Measurements from ENCODE around the gene SHLD2.
"Not testable (repeated sequence)": the region's sequence is repeated elsewhere in the genome, so short reads cannot be mapped to it uniquely, and the experiment has no call there.

SHLD2 gene

GRCh38 chr10:87094373-87095235 lies at the start of gene SHLD2, which contains the start of gene GLUD1:
Gene SHLD2, plus strand, starts transcription at chr10:87095206. Its CDS starts 56,149 bp downstream, at chr10:87151355.
Gene GLUD1, minus strand, starts transcription at chr10:87094843. Its CDS starts 74 bp downstream, at chr10:87094769.
- no peak for DNase-seq

GRCh38 chr10:87045434-87045938 lies 49.5 kb upstream of the SHLD2 start:
- no peak for DNase-seq

- DNase-seq: no peak
These were observed 41.9 kb upstream of the SHLD2 start for GRCh38 chr10:87053111-87053510.

GRCh38 chr10:87053577-87054181 lies 41.3 kb upstream of the SHLD2 start:
- DNase-seq: no peak

GRCh38 chr10:87054373-87055295 lies 40.4 kb upstream of the SHLD2 start:
- no peak for DNase-seq

GRCh38 chr10:87058171-87058570 lies 36.8 kb upstream of the SHLD2 start:
- no peak for DNase-seq

GRCh38 chr10:87059401-87059800 lies 35.6 kb upstream of the SHLD2 start:
- no peak for DNase-seq

GRCh38 chr10:87060280-87060928 lies 34.6 kb upstream of the SHLD2 start:
- no peak for DNase-seq

GRCh38 chr10:87064651-87065050 lies 30.4 kb upstream of the SHLD2 start:
- no peak for DNase-seq

GRCh38 chr10:87066178-87066577 lies 28.8 kb upstream of the SHLD2 start:
- DNase-seq: no peak

GRCh38 chr10:87066865-87067264 lies 28.1 kb upstream of the SHLD2 start:
- no peak for DNase-seq

- no peak for DNase-seq
These were observed 26.7 kb upstream of the SHLD2 start for GRCh38 chr10:87068281-87068680.

- DNase-seq: no peak
These were observed 22.6 kb upstream of the SHLD2 start for GRCh38 chr10:87072449-87072848.

GRCh38 chr10:87076421-87076820 lies 18.6 kb upstream of the SHLD2 start:
- not testable (repeated sequence) for DNase-seq

GRCh38 chr10:87079106-87079836 lies 15.7 kb upstream of the SHLD2 start:
- no peak for DNase-seq

- not testable (repeated sequence) for DNase-seq
These were observed 14.4 kb upstream of the SHLD2 start for GRCh38 chr10:87080621-87081020.

- DNase-seq: not testable (repeated sequence)
These were observed 13.4 kb upstream of the SHLD2 start for GRCh38 chr10:87081574-87081973.

GRCh38 chr10:87082219-87082618 lies 12.8 kb upstream of the SHLD2 start:
- DNase-seq: not testable (repeated sequence)

GRCh38 chr10:87083576-87084290 lies 11.3 kb upstream of the SHLD2 start:
- not testable (repeated sequence) for DNase-seq

- not testable (repeated sequence) for DNase-seq
These were observed 10.7 kb upstream of the SHLD2 start for GRCh38 chr10:87084291-87084782.

- no peak for DNase-seq
These were observed 9.5 kb upstream of the SHLD2 start for GRCh38 chr10:87085537-87085936.

Measured in NCI-H2029 treated with DMSO at 0.1 percent for 48 hours (cell line).